Hematopoietic multipotent progenitor cell treated with erythropoietin and hydrocortisone succinate and interleukin-3 and kit ligand, for 15 days (in vitro differentiated cells): ENCODE measurements around the gene NR2C2.

Experiments used
- DNase-seq: peaks from one replicate; pipeline ENCODE4 v3.0.0-alpha.2; 2015; ENCODE audit warnings: low spot score

NR2C2 gene

DNA sequence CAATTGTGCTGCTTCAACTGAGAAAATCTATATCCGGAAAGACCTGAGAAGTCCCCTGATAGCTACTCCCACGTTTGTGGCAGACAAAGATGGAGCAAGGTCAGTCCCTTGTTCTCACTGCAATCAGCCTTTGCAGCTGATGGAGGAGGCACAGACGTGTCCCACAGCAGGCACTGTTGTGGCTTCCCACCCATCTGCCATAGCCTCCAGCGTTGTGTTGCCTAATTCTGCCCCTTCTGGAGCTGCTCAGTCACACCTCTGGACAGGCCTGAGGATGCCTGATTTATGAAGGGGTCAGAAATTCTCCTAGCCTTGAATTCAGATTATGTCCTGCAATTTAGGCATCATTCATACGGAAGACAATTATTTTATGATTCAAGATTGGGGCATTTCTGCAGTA, 75.9 kb downstream of the NR2C2 start:
- DNase-seq, result no peak

DNA sequence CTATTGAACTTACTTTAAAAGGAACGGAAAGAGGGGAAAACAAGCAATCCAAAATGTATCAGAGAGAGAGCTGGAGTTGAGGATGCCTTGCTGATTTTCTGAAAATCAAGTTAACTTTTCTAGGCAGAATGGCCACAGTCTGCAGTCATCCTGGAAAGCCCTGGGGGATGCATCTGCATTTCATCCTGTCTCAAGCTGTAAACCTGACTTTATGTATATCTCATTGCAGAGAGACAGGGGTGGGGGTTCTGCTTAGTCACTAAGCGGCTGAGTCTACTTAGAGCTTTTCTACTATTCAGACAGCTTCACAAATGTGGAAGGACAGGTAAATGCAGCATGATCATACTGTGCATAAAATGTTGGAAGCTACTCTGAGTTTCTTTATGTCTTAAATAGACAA, 76.3 kb downstream of the NR2C2 start:
- DNase-seq, result no peak

DNA sequence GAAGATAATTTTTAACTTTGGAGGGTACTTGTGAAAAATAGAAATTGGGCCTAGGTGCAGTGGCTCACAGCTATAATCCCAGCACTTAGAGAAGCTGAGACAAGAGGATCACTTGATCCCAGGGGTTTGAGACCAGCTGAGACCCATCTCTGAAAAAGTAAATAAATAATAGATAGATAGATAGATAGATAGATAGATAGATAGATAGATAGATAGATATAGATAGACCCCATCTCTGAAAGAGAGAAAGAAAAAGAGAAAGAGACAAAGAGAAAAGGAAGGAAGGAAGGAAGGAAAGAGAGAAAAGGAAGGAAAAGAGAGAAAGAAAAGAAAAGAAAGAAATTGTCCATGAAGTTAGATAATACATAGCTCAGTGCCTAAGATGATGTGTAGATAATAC, 82.2 kb downstream of the NR2C2 start:
- DNase-seq, result no peak

DNA sequence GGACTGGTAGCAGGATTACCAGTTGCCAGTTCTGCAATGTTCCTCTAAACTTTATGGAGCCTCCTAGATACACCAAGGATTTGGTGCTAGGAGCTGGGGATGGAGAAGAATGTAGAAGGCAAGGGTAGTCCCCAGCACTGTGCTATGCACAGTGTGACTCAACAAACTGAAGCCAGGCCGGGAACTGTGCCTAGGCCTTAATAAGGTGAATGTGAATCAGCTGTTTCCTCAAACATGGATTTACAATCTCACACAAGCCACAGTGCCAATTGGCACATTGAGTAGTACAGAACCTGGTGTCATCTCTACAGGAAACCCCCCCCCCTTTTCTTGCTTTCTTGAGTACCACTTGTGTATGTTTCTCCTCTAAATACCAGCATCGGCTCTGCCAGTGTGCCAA, 85.3 kb downstream of the NR2C2 start:
- no peak for DNase-seq

DNA sequence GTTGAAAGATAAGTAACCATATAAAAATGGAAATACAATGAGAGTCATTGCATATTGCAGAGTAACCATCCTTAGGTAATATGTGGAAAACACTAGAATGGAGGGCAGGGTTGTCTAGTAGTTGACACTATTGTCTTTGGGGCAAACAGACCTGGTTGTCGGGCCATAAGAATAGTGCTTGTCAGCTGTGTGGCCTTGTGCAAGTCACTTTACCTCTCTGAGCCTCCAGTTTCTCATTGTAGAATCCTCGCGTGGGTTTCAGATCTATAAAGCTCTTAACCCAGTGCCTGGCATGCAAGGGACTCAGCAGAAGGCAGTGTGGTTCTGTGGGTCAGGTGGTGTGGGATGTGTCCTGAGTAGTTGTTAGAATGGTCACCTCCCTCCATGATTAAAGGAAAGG, 85.7 kb downstream of the NR2C2 start:
- no peak for DNase-seq

DNA sequence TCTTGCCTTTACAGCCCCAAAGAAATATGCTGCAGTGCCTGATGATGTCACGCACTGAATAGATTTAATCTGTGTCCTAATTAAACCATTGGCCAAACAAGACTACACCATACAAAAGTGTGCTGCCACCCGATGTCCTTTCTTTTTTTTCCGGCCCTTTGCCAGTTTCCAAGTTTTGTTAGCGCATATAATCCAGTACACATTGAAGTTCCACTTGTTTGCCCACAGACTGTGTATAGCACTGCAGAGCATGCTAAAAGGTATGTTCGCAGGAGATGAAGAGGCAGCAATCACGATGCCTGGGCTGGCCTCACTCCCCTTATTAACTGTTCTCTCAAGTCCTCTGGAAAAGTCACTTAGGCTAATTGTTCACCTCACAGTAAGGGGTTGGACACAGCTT, 90.9 kb downstream of the NR2C2 start:
- DNase-seq, result no peak

DNA sequence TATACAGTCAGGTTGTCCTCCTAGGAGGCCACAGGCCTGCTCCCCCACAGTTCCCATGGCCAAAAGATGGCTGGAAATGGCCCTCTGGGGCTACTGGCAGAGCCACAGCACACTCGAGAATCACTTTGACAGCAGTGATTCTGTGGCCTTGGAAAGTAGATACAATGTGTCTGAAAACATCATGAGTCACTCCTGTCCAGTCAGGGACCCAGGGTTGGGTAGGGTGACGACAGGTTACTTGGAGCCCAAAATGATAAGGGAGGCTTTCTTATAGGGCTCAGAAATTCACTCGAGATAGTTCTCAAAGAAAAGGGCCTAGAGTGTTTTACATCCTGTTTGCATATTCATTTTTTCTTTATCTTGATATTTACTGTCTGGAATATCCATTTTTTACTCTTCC, 93.5 kb downstream of the NR2C2 start:
- DNase-seq, result no peak

DNA sequence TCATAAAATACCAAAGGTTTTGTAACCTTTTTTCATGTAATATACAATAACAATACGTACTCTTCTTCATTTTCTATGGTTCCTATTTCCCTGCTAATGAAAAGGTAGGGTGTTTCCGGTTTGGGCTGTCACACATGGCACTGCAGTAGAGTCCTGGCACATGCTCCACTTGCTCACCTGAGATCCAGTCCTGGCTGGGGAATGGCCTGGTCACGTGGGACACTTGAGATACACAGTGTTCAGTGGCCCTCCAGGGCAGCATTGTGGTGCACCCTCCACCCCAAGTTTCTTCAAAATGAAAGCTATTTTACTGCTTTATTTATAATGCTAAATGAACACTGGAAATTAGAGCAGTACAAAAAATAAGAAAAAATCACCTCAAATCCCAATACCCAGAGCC, 94.6 kb downstream of the NR2C2 start:
- DNase-seq, result no peak

DNA sequence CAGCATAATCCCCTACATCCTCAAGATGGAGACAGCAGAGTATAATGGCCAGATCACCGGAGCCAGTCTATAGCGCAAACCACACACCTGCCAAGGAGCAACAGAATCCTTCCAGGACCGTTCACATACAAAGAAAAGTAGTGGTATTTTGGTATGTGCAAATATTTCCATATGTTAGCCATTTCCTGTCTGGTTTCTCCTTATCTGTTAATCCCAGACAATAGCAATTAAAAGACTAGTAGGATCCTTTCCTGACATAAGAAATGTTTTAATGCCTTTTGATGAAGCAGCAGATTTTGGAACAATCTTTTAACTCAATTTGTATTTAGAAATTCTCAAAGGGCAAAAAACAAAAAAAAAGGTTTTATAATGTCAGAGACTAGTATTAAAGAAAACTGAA, 95.6 kb downstream of the NR2C2 start:
- DNase-seq, result no peak

DNA sequence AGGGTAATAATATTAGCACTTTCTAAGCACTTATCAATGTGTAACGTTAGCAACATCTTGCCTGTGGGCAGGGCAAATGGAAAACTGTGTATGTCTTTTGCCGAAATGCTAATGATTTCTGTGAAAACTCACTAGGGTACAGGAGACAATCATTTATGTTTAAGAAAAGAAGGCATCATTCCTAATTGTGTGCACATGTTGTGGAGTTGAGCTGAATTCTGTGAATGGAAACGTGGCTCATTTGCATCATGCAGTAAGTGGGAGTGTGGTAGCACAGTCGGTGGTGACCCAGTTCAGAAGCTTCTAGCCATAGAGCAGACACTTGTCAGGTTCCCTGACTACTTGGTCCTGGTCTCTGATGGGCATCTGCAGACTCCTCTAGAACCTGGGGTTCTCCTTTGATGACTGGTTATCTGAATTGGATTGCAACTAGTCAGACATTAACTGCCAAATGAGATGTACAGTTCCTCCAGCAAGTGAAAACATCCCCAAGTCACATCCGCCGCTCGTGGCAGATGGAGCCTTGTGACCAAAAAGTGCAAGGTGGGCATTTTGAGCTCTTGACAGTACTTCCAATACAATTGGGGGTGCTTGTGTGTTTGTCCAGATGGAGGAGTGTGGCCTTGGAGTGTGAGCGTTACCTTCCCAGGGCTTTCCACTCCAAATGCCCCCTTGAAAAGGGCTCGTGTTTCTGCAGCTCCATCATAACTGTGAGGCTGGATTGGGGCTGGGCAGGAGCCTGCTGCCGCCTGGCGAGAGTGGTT, 96.2 kb downstream of the NR2C2 start:
- no peak for DNase-seq

DNA sequence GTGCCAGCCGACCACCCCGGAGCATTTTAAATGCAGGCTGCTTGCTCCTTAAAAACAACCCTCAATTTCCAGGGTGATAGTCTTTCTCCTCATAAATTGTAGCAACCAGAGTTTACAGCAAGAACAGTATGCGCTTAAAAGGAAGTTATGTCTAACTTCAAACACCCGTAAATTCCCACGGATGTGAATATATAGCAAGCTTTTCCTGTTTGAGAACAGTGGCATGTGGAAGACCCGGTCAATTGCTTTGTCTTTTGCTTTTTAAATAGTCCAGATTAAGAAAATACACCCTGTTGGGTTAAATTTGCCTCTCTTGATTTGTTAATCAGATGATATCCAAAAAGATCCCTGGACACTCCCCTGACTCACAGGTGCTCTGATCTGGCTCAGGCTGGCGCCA, 96.9 kb downstream of the NR2C2 start:
- no peak for DNase-seq

DNA sequence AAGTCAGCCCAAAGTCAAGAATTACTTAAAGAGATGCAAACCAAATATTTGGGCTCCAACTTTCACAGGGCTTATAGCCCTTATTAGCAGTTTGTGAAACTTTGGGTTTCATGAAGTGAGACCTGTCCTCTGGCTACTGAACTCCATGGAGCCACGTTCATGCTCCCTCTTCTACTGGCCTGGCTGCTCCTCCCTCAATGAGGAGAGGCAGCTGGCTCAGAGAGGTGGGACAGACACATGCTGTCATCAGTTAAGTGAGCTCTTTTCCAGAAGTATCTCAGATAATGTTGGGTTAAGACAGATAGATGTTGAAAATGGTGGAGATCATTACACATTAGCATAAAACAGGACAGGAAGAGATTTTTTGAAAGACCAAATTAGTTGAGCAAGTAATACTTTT, 98.3 kb downstream of the NR2C2 start:
- no peak for DNase-seq

DNA sequence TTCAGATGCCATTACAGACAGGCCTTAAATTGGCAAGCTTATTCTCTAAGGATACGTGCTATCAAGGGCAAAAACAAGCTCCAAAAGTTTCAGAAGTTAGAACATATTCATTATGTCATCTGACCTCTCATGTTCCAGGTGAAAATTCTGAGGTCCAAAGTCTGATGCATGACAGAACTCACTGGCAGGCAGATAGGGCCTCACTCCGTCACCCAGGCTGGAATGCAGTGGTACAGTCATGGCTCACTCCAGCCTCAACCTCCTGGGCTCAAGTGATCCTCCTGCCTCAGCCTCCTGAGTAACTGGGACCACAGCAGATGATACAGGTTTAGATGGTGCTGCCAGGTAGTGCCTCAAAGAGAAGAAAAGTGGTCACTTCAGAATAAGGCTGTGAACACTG, 102.2 kb downstream of the NR2C2 start:
- DNase-seq, result no peak

DNA sequence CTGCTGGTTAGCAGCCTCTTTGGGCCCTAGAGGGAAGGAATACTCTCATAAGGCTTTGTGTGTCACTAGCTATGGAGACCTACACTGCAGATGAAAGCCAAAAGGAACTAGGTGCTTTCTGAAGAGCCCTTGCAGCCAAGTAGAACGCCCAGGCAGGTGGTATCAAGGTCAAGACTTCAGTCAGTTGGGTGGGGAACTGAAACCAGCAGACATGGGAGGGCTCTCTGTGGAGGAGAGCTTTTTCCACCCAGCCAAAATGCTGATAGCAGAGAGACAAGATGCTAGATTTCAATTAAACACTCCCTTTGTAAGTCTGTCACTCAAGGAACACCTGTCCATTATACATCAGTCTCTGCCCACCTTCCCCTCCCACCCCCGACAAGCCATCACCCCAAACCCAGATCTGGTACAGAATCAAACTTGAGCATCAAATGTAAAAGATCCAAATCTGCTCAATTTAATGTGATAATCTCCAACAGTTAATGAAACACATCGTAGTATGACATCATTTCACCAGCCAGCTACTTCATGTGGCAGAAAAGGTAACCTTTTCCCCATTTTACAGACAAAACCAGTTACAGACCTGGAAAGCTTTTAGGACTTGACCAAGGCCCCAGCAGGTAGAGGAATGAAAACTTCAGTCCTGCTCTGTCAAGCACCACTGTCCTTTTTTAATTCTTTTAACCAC, 103.2 kb downstream of the NR2C2 start:
- no peak for DNase-seq

DNA sequence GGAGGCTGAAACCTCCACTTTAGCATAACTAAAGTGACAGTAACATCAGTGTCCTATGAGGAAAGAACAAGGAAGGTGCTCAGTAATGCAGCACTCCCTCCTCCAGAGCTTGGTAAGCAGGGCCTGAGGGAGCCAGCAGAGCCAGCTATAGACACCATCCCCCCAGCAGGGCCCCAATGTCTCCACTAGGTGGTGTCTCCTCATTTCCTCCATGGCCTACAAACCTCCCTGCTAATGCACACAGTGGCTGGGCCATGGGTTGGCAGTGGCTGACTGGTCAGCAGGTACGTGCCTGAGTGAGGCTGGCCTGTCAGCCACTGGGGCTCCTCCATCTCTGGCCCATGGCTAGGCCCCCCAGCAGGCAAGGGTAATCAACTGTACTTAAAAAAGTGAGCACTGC, 104.1 kb downstream of the NR2C2 start:
- peak; percentile 69 for DNase-seq

DNA sequence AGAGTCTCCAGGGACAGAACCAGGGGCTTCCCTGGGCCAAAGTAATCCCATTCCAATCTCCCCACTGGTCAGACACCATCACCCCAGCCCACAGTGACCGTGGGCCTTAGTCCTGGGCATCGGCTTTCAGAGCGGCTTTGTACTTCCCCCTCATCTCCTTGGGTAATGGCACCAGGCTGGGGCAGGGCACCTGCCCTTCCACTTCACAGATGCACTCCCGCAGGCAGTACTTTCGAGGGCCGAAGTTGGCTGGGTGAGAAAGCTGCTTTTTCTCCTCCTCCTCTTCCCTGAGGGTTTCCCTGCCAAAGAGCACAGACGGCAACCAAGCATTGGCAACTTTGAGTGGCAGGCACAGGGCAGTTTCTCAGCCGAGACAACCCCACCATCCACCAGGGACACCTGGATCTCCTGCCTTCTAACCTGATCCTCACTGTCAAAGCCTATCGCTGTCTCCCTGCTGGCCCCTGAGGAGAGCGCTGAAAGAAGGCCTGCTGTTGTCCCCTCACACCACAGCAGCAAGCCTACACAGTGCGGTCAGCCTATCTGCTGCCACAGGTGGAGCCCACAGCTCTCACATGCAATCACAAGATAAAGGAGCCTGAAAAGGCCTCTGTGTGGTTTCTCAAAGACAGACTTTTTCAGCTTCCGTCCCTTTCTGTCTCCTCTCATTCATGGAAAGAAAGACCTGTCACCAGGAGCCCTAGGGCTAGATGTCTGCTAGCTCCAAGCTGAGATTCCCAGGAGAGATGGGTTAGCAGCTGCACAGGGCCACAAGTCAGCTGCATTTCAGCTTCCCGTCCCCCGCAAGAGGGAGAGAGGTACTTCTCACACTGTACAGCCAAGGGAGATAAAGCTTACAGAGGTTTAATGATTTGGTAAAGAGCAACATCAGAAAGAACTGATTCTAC, 105.2 kb downstream of the NR2C2 start:
- DNase-seq, result peak; percentile 68

DNA sequence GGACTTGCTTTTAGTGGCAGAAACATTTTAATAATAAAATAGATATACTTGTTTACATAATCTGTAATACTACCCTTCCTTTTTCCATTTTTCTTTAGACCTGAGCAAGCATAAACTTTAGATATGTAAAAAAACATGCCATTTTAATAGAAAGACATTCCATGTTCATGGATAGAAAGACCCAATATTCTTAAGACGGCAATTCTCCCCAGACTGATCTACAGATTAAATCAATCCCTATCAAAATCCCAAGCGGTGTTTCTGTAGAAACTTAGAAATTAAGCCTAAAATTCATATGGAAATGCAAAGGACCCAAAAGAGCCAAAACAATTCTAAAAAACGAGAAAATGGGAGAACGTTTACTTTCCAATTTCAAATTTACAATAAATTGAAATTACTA, 106.2 kb downstream of the NR2C2 start:
- DNase-seq, result no peak

DNA sequence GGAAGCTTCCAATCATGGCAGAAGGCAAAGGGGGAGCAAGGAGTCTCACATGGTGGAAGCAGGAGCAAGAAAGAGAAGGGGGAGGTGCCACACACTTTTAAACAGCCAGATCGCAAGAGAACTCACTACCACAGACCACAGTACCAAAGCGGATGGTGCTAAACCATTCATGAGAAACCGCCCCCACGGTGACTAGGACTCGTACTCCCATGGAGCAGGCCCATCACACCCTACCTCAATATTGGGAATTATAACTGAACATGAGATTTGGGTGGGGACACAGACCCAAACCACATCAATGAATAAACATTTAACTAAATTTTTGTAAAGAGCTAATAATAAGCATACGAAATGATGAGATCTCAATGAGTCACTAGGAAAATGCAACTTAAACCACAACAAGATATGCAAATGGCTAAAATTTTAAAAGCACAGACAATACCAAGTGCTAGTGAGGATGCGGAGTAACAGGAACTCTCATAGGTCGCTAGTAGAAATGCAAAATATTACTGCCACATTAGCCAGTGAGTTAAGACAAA, 107.7 kb downstream of the NR2C2 start:
- DNase-seq, result no peak

DNA sequence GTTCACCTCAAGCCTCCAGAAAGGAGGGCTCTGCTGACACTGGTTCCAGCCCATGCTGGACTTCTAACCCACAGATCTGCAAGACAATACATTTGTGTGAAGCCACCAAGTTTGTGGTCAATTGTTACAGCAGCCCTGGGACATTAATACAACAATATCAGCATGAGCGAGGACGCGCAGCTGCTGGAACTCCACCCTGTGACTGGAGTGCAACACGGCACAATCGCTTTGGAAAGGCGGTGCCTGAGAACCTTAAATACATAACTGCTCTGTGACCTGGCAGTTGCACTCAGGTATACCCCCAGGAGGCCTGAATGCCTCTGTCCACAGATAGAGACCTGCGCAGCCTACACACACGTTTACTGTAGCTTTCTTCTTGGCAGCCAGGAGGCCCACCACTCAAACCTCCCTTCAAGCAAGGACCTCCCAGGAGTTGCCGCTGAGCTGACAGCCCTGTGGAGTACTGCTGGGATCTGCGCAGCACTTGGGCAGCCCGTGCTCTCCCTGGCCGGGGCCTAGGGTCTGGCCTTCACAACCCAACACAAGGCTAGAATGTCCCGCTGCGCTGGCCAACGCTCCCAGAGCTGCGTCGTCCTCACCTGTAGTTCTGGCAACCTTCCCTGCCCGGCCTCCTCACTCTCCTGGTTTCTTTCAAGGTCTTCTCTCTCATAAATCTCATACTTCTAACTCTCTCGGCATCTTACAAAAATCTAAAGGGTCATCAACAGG, 109.5 kb downstream of the NR2C2 start:
- no peak for DNase-seq

DNA sequence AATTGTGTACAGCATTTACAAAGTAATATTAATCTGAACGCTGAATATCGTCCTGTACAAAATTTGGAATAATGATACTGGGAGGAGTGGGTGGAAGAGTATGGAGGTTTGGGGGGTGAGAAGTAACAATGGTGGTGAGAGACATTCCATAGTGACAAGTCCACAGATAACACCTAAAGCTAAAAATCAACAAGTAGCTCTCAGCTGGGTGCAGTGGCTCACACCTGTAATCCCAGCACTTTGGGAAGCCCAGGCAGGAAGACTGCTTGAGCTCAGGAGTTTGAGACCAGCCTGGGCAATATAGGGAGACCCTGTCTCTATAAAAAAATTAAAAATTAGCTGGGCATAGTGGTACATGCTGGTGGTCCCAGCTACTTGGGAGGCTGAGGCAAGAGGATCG, 112.6 kb downstream of the NR2C2 start:
- DNase-seq, result no peak

DNA sequence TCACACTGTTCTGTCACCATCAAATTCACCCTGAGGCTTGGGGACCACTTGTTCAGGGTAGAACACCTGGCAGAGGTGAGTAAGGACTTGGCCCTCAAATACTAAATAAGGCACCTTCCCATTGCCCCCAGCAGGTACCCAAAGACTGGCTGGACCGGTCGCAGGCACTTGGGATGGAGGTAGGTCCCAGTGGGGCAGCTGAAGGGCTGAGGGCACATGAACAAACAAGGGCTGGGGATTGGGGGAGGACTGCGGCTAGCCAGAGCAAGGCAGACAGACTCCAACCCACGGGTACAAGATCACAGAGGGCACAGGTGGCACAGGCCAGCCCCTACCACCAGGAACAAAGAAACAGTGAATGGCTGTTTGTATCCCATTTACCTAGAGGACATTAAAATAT, 115.9 kb downstream of the NR2C2 start:
- DNase-seq, result no peak
